MCF 10A (cell line): Measurements from ENCODE around the gene SLC46A1. TPM values are rescaled to one million over a fixed set of nuclear protein-coding genes. Genes with fewer than 3 reads are reported as not detected.

ENCODE experiments used
- BruUV-seq: library from RNA; stranded (reverse); fragments of 400-500 nt; replicated peaks from 2 replicates; lab custom pipeline; 2021; lab: Mats Ljungman, UMichigan
- CTCF ChIA-PET: fragments of 300-600 bp; sonication (Branson Sonifier 250); formaldehyde crosslinking; extraction: SDS; loops from one replicate; lab custom pipeline; 2021; ENCODE audit warnings: antibody characterized with exemption, inconsistent platforms; lab: Yijun Ruan, JAX
- POLR2A ChIA-PET: fragments of 300-600, 350-650 bp; sonication (Branson Sonifier 250); formaldehyde crosslinking; extraction: SDS; loops from one replicate; lab custom pipeline; 2020; ENCODE audit warnings: antibody characterized with exemption, inconsistent platforms; lab: Yijun Ruan, JAX
- DNase-seq: peaks from one replicate; pipeline ENCODE4 v3.0.0-alpha.2; 2018; ENCODE audit not compliant: unreplicated experiment
- H3K27ac Mint-ChIP-seq: one replicate; pipeline ENCODE4 v1.8.0; 2022; ENCODE audit warnings: mild to moderate bottlenecking, low read depth, mixed read lengths; ENCODE audit not compliant: unreplicated experiment
- H3K27me3 Mint-ChIP-seq: one replicate; pipeline ENCODE4 v1.8.0; 2022; ENCODE audit warnings: mixed read lengths; ENCODE audit not compliant: insufficient read depth, unreplicated experiment
- H3K36me3 Mint-ChIP-seq: one replicate; pipeline ENCODE4 v1.8.0; 2022; ENCODE audit warnings: mild to moderate bottlenecking, moderate library complexity, mixed read lengths; ENCODE audit not compliant: insufficient read depth, unreplicated experiment
- H3K4me1 Mint-ChIP-seq: one replicate; pipeline ENCODE4 v1.8.0; 2022; ENCODE audit warnings: mixed read lengths; ENCODE audit not compliant: insufficient read depth, unreplicated experiment
- H3K4me3 Mint-ChIP-seq: one replicate; pipeline ENCODE4 v1.8.0; 2022; ENCODE audit warnings: mild to moderate bottlenecking, moderate library complexity, mixed read lengths; ENCODE audit not compliant: unreplicated experiment
- H3K9me3 Mint-ChIP-seq: one replicate; pipeline ENCODE4 v1.8.0; 2022; ENCODE audit warnings: mixed read lengths; ENCODE audit not compliant: unreplicated experiment
- intact Hi-C: fragments of 100-400 bp; cut with micrococcal nuclease; formaldehyde crosslinking; loops from 2 replicates; pipeline ENCODE4 v1.14.1; 2022
- total RNA-seq: library from RNA; stranded (reverse); gene quantifications from 2 replicates; pipeline ENCODE4 v1.2.3, GENCODE V29; 2022
- TF ChIP-seq, protein P1 (sequence below): fragments of 200-600 bp; IDR thresholded peaks from one replicate; pipeline ENCODE4 v1.8.0; 2022; ENCODE audit warnings: antibody characterized with exemption, mild to moderate bottlenecking; ENCODE audit not compliant: unreplicated experiment

The SLC46A1 gene
- total RNA-seq, 1 experiment from 2014 or later = 18.4 TPM

GRCh38 chr17:28397275-28397674 lies 8.7 kb downstream of the SLC46A1 start:
- H3K4me3 Mint-ChIP-seq = no peak overlapping the region
- no peaks in the 10 kb centered on the region for H3K9me3 Mint-ChIP-seq
- TF ChIP-seq, protein P1, sequence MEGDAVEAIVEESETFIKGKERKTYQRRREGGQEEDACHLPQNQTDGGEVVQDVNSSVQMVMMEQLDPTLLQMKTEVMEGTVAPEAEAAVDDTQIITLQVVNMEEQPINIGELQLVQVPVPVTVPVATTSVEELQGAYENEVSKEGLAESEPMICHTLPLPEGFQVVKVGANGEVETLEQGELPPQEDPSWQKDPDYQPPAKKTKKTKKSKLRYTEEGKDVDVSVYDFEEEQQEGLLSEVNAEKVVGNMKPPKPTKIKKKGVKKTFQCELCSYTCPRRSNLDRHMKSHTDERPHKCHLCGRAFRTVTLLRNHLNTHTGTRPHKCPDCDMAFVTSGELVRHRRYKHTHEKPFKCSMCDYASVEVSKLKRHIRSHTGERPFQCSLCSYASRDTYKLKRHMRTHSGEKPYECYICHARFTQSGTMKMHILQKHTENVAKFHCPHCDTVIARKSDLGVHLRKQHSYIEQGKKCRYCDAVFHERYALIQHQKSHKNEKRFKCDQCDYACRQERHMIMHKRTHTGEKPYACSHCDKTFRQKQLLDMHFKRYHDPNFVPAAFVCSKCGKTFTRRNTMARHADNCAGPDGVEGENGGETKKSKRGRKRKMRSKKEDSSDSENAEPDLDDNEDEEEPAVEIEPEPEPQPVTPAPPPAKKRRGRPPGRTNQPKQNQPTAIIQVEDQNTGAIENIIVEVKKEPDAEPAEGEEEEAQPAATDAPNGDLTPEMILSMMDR = no peak
- ChIA-PET CTCF (interaction anchor here (0.6 kb wide), 1 partner anchor 144 kb away, joined by 6 read pairs; no protein-coding TSS in a partner anchor), POLR2A (interaction anchor here (0.6 to 5.5 kb wide), 9 partner anchors 9 to 95 kb away, joined by 3 to 49 read pairs (median 7); partner anchors contain the start of genes POLDIP2 and SLC46A1)
- no TSS peak for BruUV-seq
- H3K4me1 Mint-ChIP-seq = peaks cover 12% of the 10 kb centered on the region
- H3K27me3 Mint-ChIP-seq = no peaks in the 10 kb centered on the region
- no peak for DNase-seq
- intact Hi-C loops = no loop called here
- H3K36me3 Mint-ChIP-seq = peaks cover 25% of the 10 kb centered on the region
- no peak overlapping the region for H3K27ac Mint-ChIP-seq

DNA sequence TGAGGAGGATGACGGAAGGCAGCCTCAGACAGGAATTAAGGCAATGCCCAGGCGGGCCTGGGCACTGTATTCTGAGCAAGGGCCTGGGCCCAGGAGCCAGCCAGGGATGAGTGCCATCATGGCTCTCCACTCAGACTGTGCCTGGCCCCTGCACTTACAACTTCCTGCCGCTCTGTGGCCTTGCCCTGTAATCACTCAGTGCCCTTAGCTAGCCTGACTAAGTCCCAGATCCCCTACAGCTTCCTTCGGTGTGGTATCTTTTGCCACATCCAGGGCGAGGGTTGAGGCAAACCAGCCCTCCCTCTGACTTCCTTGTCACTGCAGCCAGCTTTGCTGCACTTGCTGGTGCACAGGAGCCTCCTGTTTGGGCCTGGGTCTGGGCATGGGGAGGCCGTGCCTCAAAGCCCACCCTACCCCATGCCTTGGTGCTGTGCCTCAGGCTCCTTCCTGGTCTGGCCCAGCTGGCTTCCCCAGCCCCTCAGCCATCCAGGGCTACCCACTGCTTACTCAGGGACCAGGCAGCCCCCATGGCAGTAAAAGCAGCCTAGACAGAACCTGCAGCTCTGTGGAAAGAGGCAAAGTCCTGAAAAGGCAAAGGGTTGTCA lies 9.3 kb downstream of the SLC46A1 start:
- ChIA-PET CTCF (interaction anchor here (0.9 kb wide), 1 partner anchor 10 kb away, joined by 3 read pairs; no protein-coding TSS in a partner anchor), POLR2A (interaction anchor here (0.6 to 5.5 kb wide), 12 partner anchors 9 to 117 kb away, joined by 3 to 49 read pairs (median 4); partner anchors contain the start of genes POLDIP2 and SLC46A1)
- H3K9me3 Mint-ChIP-seq = no peaks in the 10 kb centered on the region
- peaks cover 20% of the 10 kb centered on the region for H3K36me3 Mint-ChIP-seq
- TF ChIP-seq, protein P1 = no peak
- no peak overlapping the region for H3K27ac Mint-ChIP-seq
- no peak for DNase-seq
- no TSS peak for BruUV-seq
- peaks cover 12% of the 10 kb centered on the region for H3K4me1 Mint-ChIP-seq
- H3K27me3 Mint-ChIP-seq = no peaks in the 10 kb centered on the region
- no peak overlapping the region for H3K4me3 Mint-ChIP-seq
- intact Hi-C loops = no loop called here

DNA sequence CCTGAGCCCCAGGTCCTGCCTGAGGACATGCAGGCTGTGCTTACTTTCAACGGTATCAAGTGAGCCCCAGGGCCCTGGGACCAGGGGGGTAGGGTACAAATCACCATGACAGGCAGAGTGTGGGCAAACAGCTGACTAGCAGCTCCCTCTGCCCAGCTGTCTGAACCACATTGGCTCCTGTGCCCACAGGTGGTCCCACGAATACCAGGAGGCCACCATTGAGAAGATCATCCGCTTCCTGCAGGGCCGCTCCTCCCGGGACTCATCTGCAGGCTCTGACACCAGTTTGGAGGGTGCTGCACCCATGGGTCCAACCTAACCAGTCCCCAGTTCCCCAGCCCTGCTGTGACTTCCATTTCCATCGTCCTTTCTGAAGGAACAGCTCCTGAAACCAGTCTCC lies 10.0 kb downstream of the SLC46A1 start:
- ChIA-PET POLR2A (interaction anchor here (0.6 to 5.5 kb wide), 16 partner anchors 10 to 117 kb away, joined by 3 to 49 read pairs (median 3); partner anchors contain the start of genes POLDIP2, SLC46A1 and TNFAIP1), CTCF (interaction anchor here (0.9 kb wide), 1 partner anchor 9 kb away, joined by 3 read pairs; no protein-coding TSS in a partner anchor)
- BruUV-seq = no TSS peak
- Mint-ChIP-seq H3K27ac (no peak overlapping the region), H3K27me3 (no peaks in the 10 kb centered on the region), H3K36me3 (peaks cover 12% of the 10 kb centered on the region), H3K9me3 (no peaks in the 10 kb centered on the region), H3K4me3 (no peak overlapping the region), H3K4me1 (peaks cover 12% of the 10 kb centered on the region)
- intact Hi-C loops = no loop called here
- TF ChIP-seq, protein P1 = no peak
- no peak for DNase-seq

- no TSS peak for BruUV-seq
- H3K9me3 Mint-ChIP-seq = no peaks in the 10 kb centered on the region
- H3K27me3 Mint-ChIP-seq = no peaks in the 10 kb centered on the region
- H3K4me1 Mint-ChIP-seq = peaks cover 12% of the 10 kb centered on the region
- CTCF ChIA-PET = interaction anchor here (0.7 to 0.9 kb wide), 4 partner anchors 13 to 100 kb away, joined by 3 to 6 read pairs (median 3); no protein-coding TSS in a partner anchor
- no peak for DNase-seq
- POLR2A ChIA-PET = interaction anchor here (0.6 to 5.5 kb wide), 12 partner anchors 9 to 156 kb away, joined by 3 to 49 read pairs (median 3); partner anchors contain the start of genes SLC46A1 and TNFAIP1
- H3K36me3 Mint-ChIP-seq = peaks cover 12% of the 10 kb centered on the region
- H3K27ac Mint-ChIP-seq = no peak overlapping the region
- H3K4me3 Mint-ChIP-seq = no peak overlapping the region
- intact Hi-C loops = no loop called here
- TF ChIP-seq, protein P1 = no peak
These were observed 10.6 kb downstream of the SLC46A1 start for GRCh38 chr17:28395426-28395825.
